Panc1 (cell line): ENCODE results near the gene CYP11A1. TPM values are rescaled to one million over a fixed set of nuclear protein-coding genes. Genes with fewer than 3 reads are reported as not detected.

Source experiments
- ATAC-seq: fragments of 200-7000 bp; cut with Tn5 transposase; 2 replicates; pipeline ENCODE4 v1.9.1; 2020; ENCODE audit warnings: mild to moderate bottlenecking, moderate library complexity
- Bru-seq: library from RNA; stranded (reverse); fragments of 400-500 nt; gene quantifications from one replicate; lab custom pipeline; 2021; lab: Mats Ljungman, UMichigan
- BruChase-seq, 2 experiments: library from RNA; stranded (reverse); fragments of 400-500 nt; gene quantifications; one replicate each; lab custom pipeline; 2021; lab: Mats Ljungman, UMichigan
- BruUV-seq: library from RNA; stranded (reverse); fragments of 400-500 nt; replicated peaks from 2 replicates; lab custom pipeline; 2021; lab: Mats Ljungman, UMichigan
- CTCF ChIA-PET: fragments of 300-600 bp; sonication (Branson Sonifier 250); formaldehyde crosslinking; loops from one replicate; lab custom pipeline; 2022; ENCODE audit warnings: antibody characterized with exemption; lab: Charles Lee
- POLR2A ChIA-PET: fragments of 300-600 bp; sonication (Branson Sonifier 250); formaldehyde crosslinking; loops from one replicate; lab custom pipeline; 2022; ENCODE audit warnings: antibody characterized with exemption; lab: Charles Lee
- DNase-seq: peaks from one replicate; pipeline ENCODE4 v3.0.0-alpha.2; 2010; ENCODE audit warnings: low read depth, low spot score
- H3K27ac ChIP-seq: 2 replicates; pipeline ENCODE4 v1.5.1; 2011; ENCODE audit warnings: mild to moderate bottlenecking, low read length, inconsistent platforms
- H3K27me3 ChIP-seq: fragments of 200-500 bp; sonication (Bioruptor generic); 2 replicates; pipeline ENCODE4 v1.6.0; 2014; ENCODE audit warnings: low read length, inconsistent platforms; ENCODE audit not compliant: control insufficient read depth, insufficient read depth
- H3K36me3 ChIP-seq: fragments of 200-500 bp; sonication (Bioruptor generic); 2 replicates; pipeline ENCODE4 v1.5.1; 2014; ENCODE audit warnings: inconsistent platforms, mild to moderate bottlenecking, low read length, moderate library complexity; ENCODE audit not compliant: control insufficient read depth, insufficient read depth
- H3K4me1 ChIP-seq: 2 replicates; pipeline ENCODE4 v1.5.1; 2011; ENCODE audit warnings: inconsistent platforms, mild to moderate bottlenecking, low read length, moderate library complexity; ENCODE audit not compliant: control insufficient read depth, insufficient read depth
- H3K4me3 ChIP-seq, 2 experiments: 2 replicates each; pipeline ENCODE4 v1.5.1; 2011 to 2012; ENCODE audit warnings: low read depth in 2 of 2, low read length in 2 of 2, mild to moderate bottlenecking in 2 of 2, inconsistent platforms in 1 of 2, moderate library complexity in 1 of 2
- H3K9me3 ChIP-seq: fragments of 200-500 bp; sonication (Bioruptor generic); 2 replicates; pipeline ENCODE4 v1.5.1; 2014; ENCODE audit warnings: low read depth, mild to moderate bottlenecking, inconsistent platforms, low read length, moderate library complexity; ENCODE audit not compliant: control insufficient read depth, insufficient read depth
- POLR2AphosphoS5 ChIP-seq: IDR thresholded peaks from 2 replicates; pipeline ENCODE4 v1.6.1; 2012; ENCODE audit warnings: mild to moderate bottlenecking, low read depth, low read length, moderate library complexity
- SIN3A ChIP-seq: IDR thresholded peaks from 2 replicates; pipeline ENCODE4 v1.6.1; 2012; ENCODE audit warnings: low read depth, mild to moderate bottlenecking, low read length, moderate library complexity, borderline replicate concordance; ENCODE audit not compliant: insufficient read depth
- TCF7L2 ChIP-seq: IDR thresholded peaks from 2 replicates; pipeline ENCODE4 v1.6.1; 2011; ENCODE audit warnings: mild to moderate bottlenecking, low read depth, low read length, inconsistent platforms
- in situ Hi-C: cut with HindIII; loops from 2 replicates; pipeline ENCODE4 v1.10.0; 2016; ENCODE audit warnings: low sequenced_read_pairs, low pct_unique_long_range_greater_than_20kb
- intact Hi-C: fragments of 100-400 bp; cut with micrococcal nuclease; formaldehyde crosslinking; loops from one replicate; pipeline ENCODE4 v1.10.0; 2022; ENCODE audit not compliant: unreplicated experiment
- long read RNA-seq: library from polyadenylated mRNA; unstranded; transcript quantifications from one replicate; pipeline ENCODE4 v2.0.0, GENCODE V29; 2021; ENCODE audit not compliant: unreplicated experiment
- polyA plus RNA-seq: library from polyadenylated mRNA; unstranded; fragments of >200 nt; gene quantifications from one replicate; pipeline ENCODE4 v1.2.1, GENCODE V29; 2012; ENCODE audit warnings: missing spikeins; ENCODE audit not compliant: insufficient read length
- total RNA-seq: library from RNA; stranded (reverse); gene quantifications from one replicate; pipeline ENCODE4 v1.2.1, GENCODE V29; 2021; ENCODE audit not compliant: unreplicated experiment
- TF ChIP-seq, protein P1 (sequence below), 2 experiments: IDR thresholded peaks; 2 replicates each; pipeline ENCODE4 v1.6.1; 2011 to 2012; ENCODE audit warnings: low read depth in 2 of 2, control low read depth in 1 of 2, low read length in 1 of 2, mild to moderate bottlenecking in 1 of 2, moderate library complexity in 1 of 2; ENCODE audit not compliant: insufficient read depth in 1 of 2
- TF ChIP-seq, protein P2 (sequence below): fragments of 450-650 bp; IDR thresholded peaks from 2 replicates; pipeline ENCODE4 v1.5.1; 2017; ENCODE audit warnings: mild to moderate bottlenecking

Gene CYP11A1
- total RNA-seq = 0.57 TPM
- polyA plus RNA-seq = 1.5 TPM
- Bru-seq, nascent RNA = percentile 23 among the genes with signal in this experiment
- BruChase-seq, experiment 1, labeled RNA remaining after a 2-hour chase = percentile 25 among the genes with signal in this experiment
- percentile 28 among the genes with signal in this experiment for BruChase-seq, experiment 2, labeled RNA remaining after a 6-hour chase
- long read RNA-seq = 0 reads

DNA sequence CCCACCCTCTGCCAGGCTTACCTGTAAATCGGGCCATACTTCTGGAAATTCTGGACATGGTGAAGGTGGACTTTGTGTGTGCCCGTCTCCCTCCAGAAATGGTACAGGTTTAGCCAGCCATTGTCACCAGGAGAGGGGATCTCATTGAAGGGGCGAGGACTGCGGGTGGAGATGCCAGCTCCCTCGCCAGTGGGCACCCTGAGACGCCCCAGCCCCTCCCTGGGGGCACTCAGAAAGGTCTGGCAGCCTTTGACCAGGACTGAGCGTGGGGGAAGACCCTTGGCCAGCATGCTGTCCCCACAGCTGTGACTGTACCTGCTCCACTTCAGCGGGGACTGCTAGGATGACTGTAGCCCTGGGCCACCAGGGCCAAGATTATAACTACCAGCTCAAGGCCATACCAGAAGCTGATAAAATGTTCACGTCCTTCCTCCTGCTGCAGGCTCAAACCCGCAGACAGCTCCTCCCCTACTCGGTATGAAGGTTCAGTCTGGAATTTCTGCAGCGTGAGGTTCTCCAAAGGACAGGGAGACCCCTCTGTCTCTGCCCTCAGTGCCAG, at the start of gene CYP11A1:
CYP11A1 (minus strand) TSS at position 351 of the 559 bp plus-strand sequence; CDS start at position 290, 61 bp downstream.
- ChIA-PET CTCF (interaction anchor here (0.7 kb wide), 2 partner anchors 14 to 327 kb away, joined by 3 to 5 read pairs; no protein-coding TSS in a partner anchor), POLR2A (no interaction called here)
- Histone ChIP-seq H3K36me3 (no peaks in the 10 kb centered on the region), H3K27me3 (no peaks in the 10 kb centered on the region; the same call in 1 of the 2 replicates), H3K9me3 (no peaks in the 10 kb centered on the region), H3K4me1 (peaks cover 3% of the 10 kb centered on the region; the same call in 1 of the 2 replicates), H3K27ac (no peak within 1 kb of the TSS), H3K4me3 (no peak within 1 kb of the TSS)
- ATAC-seq (no peak), DNase-seq (no peak)
- in situ Hi-C loops (no loop called here), intact Hi-C loops (no loop called here)
- no TSS peak for BruUV-seq
- no peak for TF ChIP-seq SIN3A
- TF ChIP-seq, protein P1, sequence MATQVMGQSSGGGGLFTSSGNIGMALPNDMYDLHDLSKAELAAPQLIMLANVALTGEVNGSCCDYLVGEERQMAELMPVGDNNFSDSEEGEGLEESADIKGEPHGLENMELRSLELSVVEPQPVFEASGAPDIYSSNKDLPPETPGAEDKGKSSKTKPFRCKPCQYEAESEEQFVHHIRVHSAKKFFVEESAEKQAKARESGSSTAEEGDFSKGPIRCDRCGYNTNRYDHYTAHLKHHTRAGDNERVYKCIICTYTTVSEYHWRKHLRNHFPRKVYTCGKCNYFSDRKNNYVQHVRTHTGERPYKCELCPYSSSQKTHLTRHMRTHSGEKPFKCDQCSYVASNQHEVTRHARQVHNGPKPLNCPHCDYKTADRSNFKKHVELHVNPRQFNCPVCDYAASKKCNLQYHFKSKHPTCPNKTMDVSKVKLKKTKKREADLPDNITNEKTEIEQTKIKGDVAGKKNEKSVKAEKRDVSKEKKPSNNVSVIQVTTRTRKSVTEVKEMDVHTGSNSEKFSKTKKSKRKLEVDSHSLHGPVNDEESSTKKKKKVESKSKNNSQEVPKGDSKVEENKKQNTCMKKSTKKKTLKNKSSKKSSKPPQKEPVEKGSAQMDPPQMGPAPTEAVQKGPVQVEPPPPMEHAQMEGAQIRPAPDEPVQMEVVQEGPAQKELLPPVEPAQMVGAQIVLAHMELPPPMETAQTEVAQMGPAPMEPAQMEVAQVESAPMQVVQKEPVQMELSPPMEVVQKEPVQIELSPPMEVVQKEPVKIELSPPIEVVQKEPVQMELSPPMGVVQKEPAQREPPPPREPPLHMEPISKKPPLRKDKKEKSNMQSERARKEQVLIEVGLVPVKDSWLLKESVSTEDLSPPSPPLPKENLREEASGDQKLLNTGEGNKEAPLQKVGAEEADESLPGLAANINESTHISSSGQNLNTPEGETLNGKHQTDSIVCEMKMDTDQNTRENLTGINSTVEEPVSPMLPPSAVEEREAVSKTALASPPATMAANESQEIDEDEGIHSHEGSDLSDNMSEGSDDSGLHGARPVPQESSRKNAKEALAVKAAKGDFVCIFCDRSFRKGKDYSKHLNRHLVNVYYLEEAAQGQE (IDR thresholded peaks at IDR 0.05; ENCODE audit: insufficient read depth in 1 of 2, low read depth in 2 of 2, low read length in 1 of 2) = no peak
- TF ChIP-seq, protein P2, sequence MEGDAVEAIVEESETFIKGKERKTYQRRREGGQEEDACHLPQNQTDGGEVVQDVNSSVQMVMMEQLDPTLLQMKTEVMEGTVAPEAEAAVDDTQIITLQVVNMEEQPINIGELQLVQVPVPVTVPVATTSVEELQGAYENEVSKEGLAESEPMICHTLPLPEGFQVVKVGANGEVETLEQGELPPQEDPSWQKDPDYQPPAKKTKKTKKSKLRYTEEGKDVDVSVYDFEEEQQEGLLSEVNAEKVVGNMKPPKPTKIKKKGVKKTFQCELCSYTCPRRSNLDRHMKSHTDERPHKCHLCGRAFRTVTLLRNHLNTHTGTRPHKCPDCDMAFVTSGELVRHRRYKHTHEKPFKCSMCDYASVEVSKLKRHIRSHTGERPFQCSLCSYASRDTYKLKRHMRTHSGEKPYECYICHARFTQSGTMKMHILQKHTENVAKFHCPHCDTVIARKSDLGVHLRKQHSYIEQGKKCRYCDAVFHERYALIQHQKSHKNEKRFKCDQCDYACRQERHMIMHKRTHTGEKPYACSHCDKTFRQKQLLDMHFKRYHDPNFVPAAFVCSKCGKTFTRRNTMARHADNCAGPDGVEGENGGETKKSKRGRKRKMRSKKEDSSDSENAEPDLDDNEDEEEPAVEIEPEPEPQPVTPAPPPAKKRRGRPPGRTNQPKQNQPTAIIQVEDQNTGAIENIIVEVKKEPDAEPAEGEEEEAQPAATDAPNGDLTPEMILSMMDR = no peak

DNA sequence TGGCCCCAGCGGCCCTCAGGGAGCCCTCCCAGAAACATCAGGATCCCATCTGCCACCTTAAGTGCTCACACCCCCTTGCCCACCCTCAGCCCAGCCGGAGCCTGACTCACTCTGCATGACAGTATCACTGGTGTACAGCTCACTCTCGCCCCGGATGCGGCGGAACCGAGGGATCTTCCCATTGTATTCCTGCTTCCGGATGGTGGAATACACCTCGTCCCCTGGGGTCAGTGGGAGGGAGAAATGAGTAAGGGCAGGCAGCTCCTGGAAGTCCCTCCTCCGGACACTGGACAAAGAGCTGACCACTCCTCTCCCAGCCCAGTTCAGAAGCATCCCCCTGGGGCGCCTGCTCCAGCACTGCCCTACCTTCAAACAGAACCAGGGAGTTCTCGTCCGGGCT, 49.8 kb upstream of the CYP11A1 start:
- in situ Hi-C loops = no loop called here
- H3K27me3 ChIP-seq = no peaks in the 10 kb centered on the region
- no peaks in the 10 kb centered on the region for H3K36me3 ChIP-seq
- ChIA-PET CTCF (no interaction called here), POLR2A (no interaction called here)
- BruUV-seq = no TSS peak
- no peak overlapping the region for H3K4me3 ChIP-seq
- H3K4me1 ChIP-seq = peaks cover 27% of the 10 kb centered on the region
- no peak for ATAC-seq
- H3K27ac ChIP-seq = no peak overlapping the region
- TF ChIP-seq POLR2AphosphoS5 (no peak), TCF7L2 (no peak)
- TF ChIP-seq, protein P1 (IDR thresholded peaks at IDR 0.05; ENCODE audit: insufficient read depth in 1 of 2, low read depth in 2 of 2, low read length in 1 of 2) = no peak
- no peak for DNase-seq
- intact Hi-C loops = no loop called here
- no peaks in the 10 kb centered on the region for H3K9me3 ChIP-seq
